Measurements from ENCODE around the gene BMPR1B. TPM values are rescaled to one million over a fixed set of nuclear protein-coding genes. Genes with fewer than 3 reads are reported as not detected.

Gene BMPR1B
- total and polyA plus RNA-seq, 2 of the 4 experiments (the other 2 are of a cell fraction): 0.24 to 0.90 TPM

- Histone ChIP-seq H2BK120ac (ENCODE audit: low read depth, low read length) (no peak overlapping the region), H4K8ac (ENCODE audit: low read depth in 2 of 2, low read length in 2 of 2) (no peak overlapping the region), H3K18ac (ENCODE audit: low read depth, low read length) (no peak overlapping the region), H3K27ac (ENCODE audit: insufficient read depth, low read length) (no peak overlapping the region), H3K56ac (ENCODE audit: extremely low read depth, insufficient read depth, low read length) (no peak overlapping the region), H3K23ac (ENCODE audit: low read depth, low read length) (no peak overlapping the region), H3K4me2 (ENCODE audit: low read depth, low read length) (no peak overlapping the region), H3K4ac (ENCODE audit: low read depth, low read length) (no peak overlapping the region), H3K79me1 (ENCODE audit: low read depth in 1 of 2, low read length in 2 of 2) (no peaks in the 10 kb centered on the region), H2BK15ac (ENCODE audit: low read depth, low read length) (no peak overlapping the region), H2AK9ac (replicated peaks; ENCODE audit: low read depth, low read length, poor library complexity) (no peak overlapping the region), H3K4me3 (ENCODE audit: insufficient read depth, low read depth, low read length) (no peak overlapping the region), H3K9ac (ENCODE audit: low read depth, low read length) (no peak overlapping the region), H3K4me1 (ENCODE audit: control insufficient read depth, insufficient read depth, low read length) (no peaks in the 10 kb centered on the region), H2AK5ac (ENCODE audit: low read depth, low read length) (no peak overlapping the region), H2BK5ac (ENCODE audit: low read depth, low read length, poor library complexity, severe bottlenecking) (no peak overlapping the region), H2AFZ (replicated peaks; ENCODE audit: low read length, poor library complexity) (no peak overlapping the region), H3K14ac (replicated peaks; ENCODE audit: low read depth, low read length) (no peak overlapping the region), H3K9me3 (ENCODE audit: control insufficient read depth, insufficient read depth, low read length) (no peaks in the 10 kb centered on the region), H3K9me1 (ENCODE audit: insufficient read depth, low read length) (no peaks in the 10 kb centered on the region), H4K5ac (ENCODE audit: low read depth, low read length) (no peak overlapping the region), H4K20me1 (ENCODE audit: insufficient read depth, low read length) (no peaks in the 10 kb centered on the region), H2BK20ac (ENCODE audit: low read depth, low read length) (no peak overlapping the region), H3K36me3 (ENCODE audit: control insufficient read depth, insufficient read depth, low read length) (no peaks in the 10 kb centered on the region), H3K27me3 (ENCODE audit: control insufficient read depth, insufficient read depth, low read length) (no peaks in the 10 kb centered on the region), H4K91ac (ENCODE audit: insufficient read depth, low read depth, low read length) (no peak overlapping the region)
- dilution Hi-C loops (cut with HindIII; ENCODE audit: low sequenced_read_pairs, unreplicated experiment): no loop called here
- ChIA-PET CTCF (no interaction called here), POLR2A (ENCODE audit: unreplicated experiment) (no interaction called here)
- DNase-seq (no peak), ATAC-seq (ENCODE audit: low read depth) (no peak)
- WGBS, 2 experiments (ENCODE audit: extremely low coverage in 2 of 2, insufficient read length in 1 of 2): no CpG with 5 or more reads among the region's 3 CpGs
- intact Hi-C loops (cut with micrococcal nuclease): no loop called here
- TF ChIP-seq MAZ (IDR thresholded peaks at IDR 0.05; ENCODE audit: borderline replicate concordance, low read depth, low read length) (no peak), RAD21 (IDR thresholded peaks at IDR 0.05; ENCODE audit: low read length) (no peak), USF2 (IDR thresholded peaks at IDR 0.05; ENCODE audit: low read depth, low read length) (no peak), CHD1 (IDR thresholded peaks at IDR 0.05; ENCODE audit: low read depth, low read length) (no peak), MXI1 (IDR thresholded peaks at IDR 0.05; ENCODE audit: borderline replicate concordance, low read depth, low read length) (no peak), POLR2A (IDR thresholded peaks at IDR 0.05; ENCODE audit: low read depth, low read length) (no peak), RFX5 (IDR thresholded peaks at IDR 0.05; ENCODE audit: low read depth, low read length) (no peak)
- in situ Hi-C loops (cut with MboI; ENCODE audit: low sequenced_read_pairs): no loop called here
- no TSS peak for BruUV-seq (replicated peaks)
Observed at GRCh38 chr4:95084584-95084983, 326.8 kb downstream of the BMPR1B start.

Measured in IMR-90 (cell line).